HG02610 (cell line): Measurements from ENCODE around the gene PDE4D.

Experiments used
- ATAC-seq: cut with Tn5 transposase; IDR thresholded peaks from one replicate; pipeline ENCODE4 v1.9.1; 2021; ENCODE audit warnings: mild to moderate bottlenecking, moderate library complexity; ENCODE audit not compliant: unreplicated experiment

Gene PDE4D

GRCh38 chr5:59529239-59529638, 364.3 kb downstream of the PDE4D start:
- ATAC-seq = no peak

DNA sequence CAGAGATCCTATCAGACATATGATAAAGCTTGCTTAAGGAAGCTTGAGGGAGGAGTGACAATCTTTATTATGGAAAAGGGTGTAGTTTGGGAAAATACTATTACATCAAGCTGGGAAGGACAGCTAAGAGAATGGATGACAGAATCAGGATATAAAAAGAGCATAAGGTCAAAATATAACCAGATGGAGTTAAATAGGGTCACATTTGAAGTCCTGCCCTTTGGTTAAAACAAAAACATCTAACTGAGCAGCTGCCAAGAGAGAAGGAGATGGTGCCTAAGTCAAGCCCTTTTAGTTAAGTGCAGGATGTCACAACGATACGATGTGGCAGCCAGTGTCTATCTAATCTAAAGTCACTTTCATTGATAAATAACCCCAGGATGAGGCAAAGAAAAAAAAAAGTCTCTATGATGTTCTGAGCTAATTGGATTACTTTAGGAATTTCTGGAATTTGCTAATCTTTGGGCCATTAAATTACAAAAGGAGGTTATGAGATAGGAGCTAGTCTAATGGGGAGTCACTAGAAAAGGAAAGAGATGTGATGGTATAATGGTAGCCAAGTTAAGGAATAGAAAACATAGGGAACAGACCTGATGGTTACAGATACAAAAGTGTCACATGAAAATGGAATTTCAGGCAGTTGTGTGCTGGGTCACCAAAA, 365.2 kb downstream of the PDE4D start:
- ATAC-seq = no peak

GRCh38 chr5:59525957-59526356, 367.6 kb downstream of the PDE4D start:
- ATAC-seq = no peak

DNA sequence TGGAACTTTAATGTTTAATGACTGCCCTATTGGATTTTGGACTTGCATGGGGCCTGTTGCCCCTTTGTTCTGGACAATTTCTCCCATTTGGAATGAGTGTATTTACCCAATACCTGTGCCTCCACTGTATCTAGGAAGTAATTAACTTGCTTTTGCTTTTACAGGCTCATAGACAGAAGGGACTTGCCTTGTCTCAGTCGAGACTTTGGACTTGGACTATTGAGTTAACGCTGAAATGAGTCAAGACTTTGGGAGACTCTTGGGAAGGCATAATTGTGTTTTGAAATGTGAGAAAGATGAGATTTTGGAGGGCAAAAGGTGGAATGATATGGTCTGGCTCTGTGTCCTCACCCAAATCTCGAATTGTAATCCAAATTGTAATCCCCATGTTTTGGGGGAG, 368.2 kb downstream of the PDE4D start:
- no peak for ATAC-seq

DNA sequence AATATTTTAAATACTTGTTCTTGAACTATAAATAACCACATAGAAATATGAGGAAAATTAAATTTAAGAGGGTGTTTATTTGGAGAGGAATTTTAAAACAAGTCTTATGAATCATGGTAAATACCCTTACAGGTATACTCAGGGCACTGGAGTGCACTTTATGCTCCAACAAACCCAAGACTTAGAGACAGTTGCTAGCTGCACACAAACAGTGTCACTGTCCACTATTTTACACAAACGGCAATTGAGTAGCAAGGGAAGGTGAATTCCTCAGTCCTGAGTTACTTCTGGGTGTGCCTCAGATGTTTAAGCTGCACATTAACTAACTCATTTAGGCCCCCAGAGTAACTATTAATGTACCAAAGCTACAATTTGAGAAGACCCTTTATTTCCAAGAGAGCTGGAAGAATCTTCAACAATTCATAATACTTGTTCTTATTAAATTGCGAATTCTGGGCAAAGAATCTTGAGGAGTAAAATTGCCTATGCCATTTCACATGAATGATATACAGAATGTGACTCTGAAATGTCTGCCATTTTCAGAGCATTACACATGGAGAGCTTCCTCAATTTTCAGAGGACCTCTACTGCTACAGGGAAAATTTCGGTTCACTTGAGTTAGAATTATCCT, 371.2 kb downstream of the PDE4D start:
- no peak for ATAC-seq

GRCh38 chr5:59521476-59521875, 372.1 kb downstream of the PDE4D start:
- ATAC-seq = no peak

GRCh38 chr5:59519338-59519737, 374.2 kb downstream of the PDE4D start:
- no peak for ATAC-seq

GRCh38 chr5:59517926-59518585, 375.5 kb downstream of the PDE4D start:
- no peak for ATAC-seq

DNA sequence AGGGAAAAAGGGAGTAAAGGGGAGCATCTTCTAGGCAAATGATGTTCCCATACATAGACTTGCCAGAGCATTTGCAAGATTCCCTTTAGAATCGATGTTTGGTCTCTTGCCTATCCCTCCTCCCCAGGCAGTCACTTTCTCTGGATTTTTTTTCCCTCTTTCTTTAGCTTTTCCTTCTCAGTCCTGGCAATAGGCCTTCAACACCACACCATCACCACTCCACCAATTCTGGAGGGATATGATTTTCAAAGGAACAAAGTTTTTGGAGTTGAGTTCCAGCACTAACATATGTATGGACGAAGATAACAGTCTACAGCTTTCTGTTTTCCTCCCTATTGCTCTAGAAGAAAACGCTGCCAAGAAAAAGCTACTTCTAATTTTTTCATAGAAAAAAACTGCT, 377.4 kb downstream of the PDE4D start:
- no peak for ATAC-seq

DNA sequence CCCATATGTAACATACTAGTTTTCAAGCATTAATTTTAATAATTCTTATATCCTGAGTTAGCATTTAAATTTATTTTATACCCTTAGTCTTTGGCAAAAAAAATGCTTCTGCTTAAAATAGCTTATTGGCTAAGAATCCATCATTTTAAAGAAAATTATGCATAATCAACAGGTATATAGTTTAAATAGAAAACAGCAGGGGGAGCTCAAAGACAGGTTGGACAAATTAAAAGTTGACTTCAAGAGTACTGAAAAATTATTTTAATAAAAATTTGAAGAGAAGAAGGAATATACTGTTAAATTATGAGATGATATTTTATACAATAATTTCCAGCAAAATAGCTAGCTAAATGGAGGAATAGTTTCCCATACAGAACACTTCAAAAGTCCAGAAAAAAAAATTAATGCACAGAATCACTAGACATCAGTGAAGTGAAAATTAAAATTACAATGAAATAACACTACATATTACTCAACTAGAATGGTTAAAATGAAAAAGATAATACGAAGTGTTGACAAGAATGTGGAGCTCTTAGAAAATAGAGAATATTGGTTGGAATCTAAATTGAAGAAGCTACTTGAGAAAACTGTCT, 387.1 kb downstream of the PDE4D start:
- no peak for ATAC-seq

- ATAC-seq = no peak
These were observed 389.5 kb downstream of the PDE4D start for GRCh38 chr5:59504043-59504442.

DNA sequence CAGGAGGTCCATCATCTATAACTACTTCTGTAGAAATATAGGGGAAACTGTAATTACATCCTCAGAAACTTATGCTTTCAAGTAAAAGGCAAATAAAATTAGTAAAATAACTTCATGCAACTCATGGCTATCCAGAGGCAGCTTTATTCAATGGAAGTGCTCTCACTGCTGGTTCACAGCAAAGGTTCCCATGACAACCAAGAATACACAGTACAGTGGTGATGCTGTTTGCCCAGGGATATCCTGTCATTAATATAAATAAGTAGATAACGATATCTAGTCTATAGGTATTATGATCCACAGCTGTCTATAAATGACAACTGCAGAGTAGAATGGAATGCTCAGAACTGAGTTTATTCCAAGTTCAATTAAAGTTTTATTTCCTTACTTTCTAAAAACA, 390.3 kb downstream of the PDE4D start:
- no peak for ATAC-seq

GRCh38 chr5:59501316-59501715, 392.2 kb downstream of the PDE4D start:
- no peak for ATAC-seq

DNA sequence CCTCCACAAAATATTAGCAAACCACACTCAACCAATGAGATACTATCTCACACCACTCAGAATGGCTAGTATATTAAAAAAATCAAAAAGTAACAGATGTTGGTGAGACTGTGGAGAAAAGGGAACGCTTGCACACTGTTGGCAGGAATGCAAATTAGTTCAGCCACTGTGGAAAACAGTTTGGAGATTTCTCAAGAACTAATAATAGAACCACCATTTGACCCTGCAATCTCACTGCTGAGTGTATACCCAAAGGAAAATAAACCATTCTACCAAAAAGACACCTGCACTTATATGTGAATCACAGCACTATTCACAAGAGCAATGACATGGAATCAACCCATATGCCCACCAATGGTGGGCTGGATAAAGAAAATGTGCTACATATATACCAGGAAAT, 393.5 kb downstream of the PDE4D start:
- no peak for ATAC-seq

DNA sequence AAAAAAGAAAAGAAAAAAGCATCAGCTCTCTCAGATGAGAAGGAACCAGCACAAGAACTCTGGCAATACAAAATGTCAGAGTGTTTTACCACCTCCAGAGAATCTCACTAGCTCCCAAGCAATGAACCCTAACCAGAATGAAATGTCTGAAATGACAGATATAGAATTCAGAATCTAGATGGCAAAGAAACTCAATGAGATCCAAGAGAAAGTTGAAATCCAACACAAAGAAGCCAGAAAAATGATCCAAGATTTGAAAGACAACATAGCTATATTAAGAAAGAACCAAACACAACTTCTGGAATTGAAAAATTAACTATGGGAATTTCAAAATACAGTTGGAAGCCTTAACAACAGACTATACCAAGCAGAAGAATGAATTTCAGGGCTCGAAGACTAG, 396.3 kb downstream of the PDE4D start:
- ATAC-seq = no peak

GRCh38 chr5:59496524-59497134, 396.9 kb downstream of the PDE4D start:
- ATAC-seq = no peak

- no peak for ATAC-seq
These were observed 401.6 kb downstream of the PDE4D start for GRCh38 chr5:59491945-59492344.

DNA sequence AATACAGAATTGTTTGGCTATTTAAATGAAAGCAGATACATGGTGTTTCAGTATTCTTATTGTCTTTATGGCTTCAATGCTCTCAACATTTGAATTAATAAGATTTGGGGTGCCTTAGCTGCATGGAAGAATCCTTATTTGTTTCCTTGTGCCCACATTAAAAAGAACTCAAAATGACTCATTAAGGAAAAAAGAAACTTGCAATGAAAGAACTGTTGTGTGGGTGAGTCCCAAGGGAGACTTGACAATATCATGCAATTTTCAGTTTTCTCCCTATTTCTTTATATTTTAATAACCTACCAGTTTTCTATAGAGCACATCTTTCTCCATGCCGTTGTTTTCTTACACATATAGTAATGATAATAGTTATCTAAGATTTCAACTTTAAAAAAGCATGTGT, 404.0 kb downstream of the PDE4D start:
- ATAC-seq = no peak

DNA sequence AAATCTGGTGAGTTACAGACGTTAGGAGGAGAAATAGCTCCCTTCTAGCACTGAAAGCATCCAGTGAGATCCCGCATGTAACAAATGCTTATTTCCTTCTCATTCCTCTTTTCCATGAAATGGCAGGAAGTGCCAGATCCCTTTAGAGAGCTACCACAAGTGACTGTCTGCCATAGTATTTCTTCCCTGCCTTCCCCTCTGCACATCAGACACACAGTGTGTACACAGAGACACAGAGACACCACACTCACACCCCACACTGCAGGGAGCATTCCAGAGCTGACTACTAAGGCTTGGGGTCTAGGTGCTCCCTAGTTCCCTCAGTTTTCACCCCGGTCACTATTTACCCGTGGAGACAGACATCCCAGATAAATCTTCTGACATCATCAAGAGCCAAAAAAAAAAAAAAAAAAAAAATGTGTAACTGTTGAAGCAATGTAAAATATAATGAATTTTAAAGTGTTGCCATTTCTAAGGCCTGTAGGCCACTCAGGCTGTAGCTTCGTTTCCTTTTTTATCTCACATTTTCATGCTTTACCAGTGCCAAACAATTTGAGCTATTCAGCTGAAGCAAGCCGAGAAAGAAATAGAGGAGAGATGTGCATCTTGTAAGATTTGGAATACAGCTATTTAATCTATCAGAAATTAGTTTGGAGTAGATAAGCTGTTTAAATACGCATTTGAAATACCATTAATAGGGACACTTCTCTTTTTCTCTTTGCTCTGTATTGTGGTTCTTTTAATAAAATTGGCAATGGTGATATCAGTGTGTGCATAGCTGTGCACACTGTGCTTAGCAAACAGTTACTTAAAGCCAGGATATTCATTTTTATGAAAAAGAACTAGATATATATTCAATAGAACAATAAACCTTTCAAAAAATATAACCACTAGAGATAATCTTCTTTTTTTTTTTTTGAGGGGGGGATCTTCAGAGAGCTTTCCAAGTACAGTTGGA, 405.5 kb downstream of the PDE4D start:
- no peak for ATAC-seq

DNA sequence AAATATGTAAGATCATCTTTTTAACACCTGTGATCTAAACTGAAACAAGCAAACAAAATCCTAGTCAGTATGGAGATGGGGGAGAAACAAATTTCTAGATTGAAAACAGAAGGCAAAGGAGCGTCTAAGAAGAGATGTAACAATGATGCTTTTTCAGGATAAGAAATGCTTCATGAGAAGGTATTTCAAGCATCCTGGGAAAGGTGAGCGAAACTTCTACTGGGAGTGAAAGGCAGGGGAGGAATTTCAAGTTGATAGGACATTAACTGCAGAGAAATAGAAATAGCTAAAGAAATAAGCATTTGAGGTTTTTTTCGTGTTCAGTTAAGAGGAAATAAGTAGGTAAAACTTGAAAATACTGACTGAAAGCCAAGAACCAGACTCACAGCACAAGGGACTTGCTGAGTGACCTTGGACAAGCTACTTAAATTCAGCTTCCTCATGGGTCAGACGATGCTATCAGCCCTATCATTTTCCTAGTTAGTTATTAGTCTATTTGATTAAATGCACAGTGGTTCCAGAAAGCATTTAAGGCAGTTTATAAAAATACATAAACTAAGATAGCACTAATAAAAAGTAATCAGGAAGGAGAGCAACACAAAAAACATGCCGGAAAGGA, 406.3 kb downstream of the PDE4D start:
- no peak for ATAC-seq
